Epithelial cell of umbilical artery (primary cell): ENCODE data around the gene BTBD10. TPM values are rescaled to one million over a fixed set of nuclear protein-coding genes. Genes with fewer than 3 reads are reported as not detected.

Experiments
- total RNA-seq: library from RNA; depleted of rRNA; stranded (reverse); fragments of >200 nt; gene quantifications from 2 replicates; pipeline ENCODE4 v1.2.3, GENCODE V29; 2014

BTBD10 gene
- total RNA-seq = 122 and 144 TPM in 2 replicates

GRCh38 chr11:13462901-13463778 is at the start of gene BTBD10:
TSS of gene BTBD10 (minus strand) at chr11:13463222. CDS start at chr11:13445124, 18,098 bp downstream.

GRCh38 chr11:13495929-13496328 is 32.9 kb upstream of the BTBD10 start, which contains the start of gene PTH:
TSS of gene PTH (minus strand) at chr11:13495997. CDS start at chr11:13492855, 3,142 bp downstream.

Other genes with a start within 250 kb of the BTBD10 start
- gene BMAL1, start 185.4 kb downstream of the BTBD10 start, total RNA-seq = 6.2 and 7.8 TPM in 2 replicates
- not detected in 2 replicates for gene PTH, start 32.8 kb upstream of the BTBD10 start, total RNA-seq
- gene FAR1, start 205.4 kb upstream of the BTBD10 start, total RNA-seq = 66.9 and 70.1 TPM in 2 replicates